ENCODE measurements around the gene NBPF1.
"Not testable (repeated sequence)": the region's sequence is repeated elsewhere in the genome, so short reads cannot be mapped to it uniquely, and the experiment has no call there.

NBPF1 gene

DNA sequence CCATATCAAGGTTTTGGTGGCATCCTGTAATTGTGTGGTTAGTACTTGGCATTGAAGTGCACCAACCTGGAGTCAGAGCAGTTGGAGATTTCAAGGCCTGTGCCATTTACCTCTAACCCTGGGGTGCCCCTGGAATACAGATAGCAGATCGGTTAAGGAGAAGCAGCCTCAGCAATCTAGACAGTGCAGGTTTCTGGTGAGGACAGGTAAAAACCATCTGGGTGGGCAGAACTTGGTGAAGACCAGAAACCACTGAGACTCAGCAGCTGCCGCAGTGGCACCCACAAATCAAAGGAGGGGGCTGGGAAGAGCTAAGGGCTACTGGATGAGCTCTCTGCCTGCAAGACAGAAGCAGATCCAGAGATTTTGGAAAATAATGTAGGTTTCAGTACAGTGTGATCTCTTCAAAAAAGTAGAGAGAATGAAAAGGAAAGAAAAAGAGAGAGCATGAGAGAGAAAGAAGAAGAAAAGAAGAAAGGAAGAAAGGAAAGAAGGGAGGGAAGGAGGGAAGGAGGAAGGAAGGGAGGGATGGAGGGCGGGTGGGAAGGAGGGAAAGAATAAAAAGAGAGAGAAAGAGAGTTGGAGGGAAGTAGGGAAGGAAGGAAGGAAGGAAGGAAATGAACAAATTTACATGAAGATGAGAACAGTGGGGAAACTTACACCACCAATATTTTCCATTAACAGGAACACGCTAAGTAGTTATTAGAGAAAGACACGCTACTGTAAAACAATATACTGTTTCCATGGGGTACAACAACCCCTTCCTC is 6.5 kb downstream of the NBPF1 start:
- H3K36me3 ChIP-seq (ENCODE audit: insufficient read depth, low read length), result peaks cover 36% of the 10 kb centered on the region
- H3K9ac ChIP-seq (ENCODE audit: low read depth, low read length); H3K27me3 ChIP-seq (ENCODE audit: control insufficient read depth, insufficient read depth, low read length); H3K4me2 ChIP-seq (ENCODE audit: low read length); H3K4me3 ChIP-seq (ENCODE audit: low read length); H3K9me3 ChIP-seq (replicated peaks; ENCODE audit: low read length); H3K4me1 ChIP-seq (ENCODE audit: control insufficient read depth, insufficient read depth, low read length): not testable (repeated sequence)

DNA sequence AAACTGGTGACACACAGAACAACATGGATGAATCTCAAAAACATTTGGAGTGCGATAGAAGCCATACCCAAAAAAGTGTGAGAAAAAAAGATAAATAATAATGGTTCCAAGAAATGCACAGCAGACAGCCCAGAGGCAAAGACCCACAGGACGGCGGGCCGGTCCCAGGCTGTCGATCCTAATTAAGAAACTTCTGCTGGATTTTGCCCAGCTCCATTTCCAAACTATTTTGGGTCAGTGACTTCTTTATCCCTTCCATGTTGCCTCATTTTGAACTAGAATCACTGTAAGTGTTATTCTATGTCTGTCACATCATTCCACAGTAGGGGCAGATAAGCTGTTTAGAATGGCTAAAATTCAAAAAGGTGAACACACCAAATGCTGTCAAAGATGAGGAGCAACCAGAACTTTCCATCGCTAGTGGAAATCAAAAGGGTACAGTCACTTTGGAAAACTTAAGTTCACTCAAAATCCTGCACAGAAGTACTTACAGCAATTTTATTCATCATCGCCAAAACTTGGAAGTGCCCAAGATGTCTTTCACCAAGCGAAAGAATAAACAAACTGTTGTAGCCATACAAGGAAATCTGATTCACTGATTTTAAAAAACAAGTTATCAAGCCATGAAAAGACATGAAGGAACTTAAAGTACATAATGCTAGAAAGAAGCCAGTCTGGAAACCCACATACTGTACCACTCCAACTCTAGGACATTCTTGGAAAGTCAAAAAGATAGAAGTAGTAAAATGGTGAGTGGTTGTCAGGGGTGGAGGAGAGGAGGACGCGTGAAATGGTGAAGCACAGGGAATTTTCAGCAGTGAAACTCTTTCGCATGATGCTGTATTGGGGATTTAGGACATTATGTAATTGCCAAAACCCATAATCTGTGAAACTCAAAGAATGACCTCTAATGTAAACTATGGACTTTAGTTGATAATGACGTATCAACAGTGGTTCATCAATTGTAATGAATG is 7.5 kb downstream of the NBPF1 start:
- H3K36me3 ChIP-seq (ENCODE audit: insufficient read depth, low read length), result peaks cover 36% of the 10 kb centered on the region
- H3K4me3 ChIP-seq (ENCODE audit: low read length), result no peak overlapping the region
- H3K9ac ChIP-seq (ENCODE audit: low read depth, low read length), result no peak overlapping the region
- no peak overlapping the region for H3K4me2 ChIP-seq (ENCODE audit: low read length)
- no peaks in the 10 kb centered on the region for H3K27me3 ChIP-seq (ENCODE audit: control insufficient read depth, insufficient read depth, low read length)
- H3K4me1 ChIP-seq (ENCODE audit: control insufficient read depth, insufficient read depth, low read length), result no peaks in the 10 kb centered on the region
- no peaks in the 10 kb centered on the region for H3K9me3 ChIP-seq (replicated peaks; ENCODE audit: low read length)

DNA sequence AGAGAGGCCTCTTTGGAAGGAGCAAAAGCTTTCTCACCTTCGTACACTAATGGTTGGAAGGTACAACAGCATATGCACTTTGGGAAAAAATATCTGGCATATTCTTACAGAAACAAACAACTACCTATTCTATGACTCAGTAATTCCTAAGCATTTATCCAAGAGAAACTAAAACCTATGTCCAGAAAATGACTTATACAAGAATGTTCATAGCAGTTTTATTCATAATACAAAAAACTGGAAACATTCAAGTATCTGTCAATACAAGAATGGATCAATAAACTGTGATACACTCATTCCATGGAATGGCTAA is 8.2 kb downstream of the NBPF1 start:
- peaks cover 36% of the 10 kb centered on the region for H3K36me3 ChIP-seq (ENCODE audit: insufficient read depth, low read length)
- H3K4me3 ChIP-seq (ENCODE audit: low read length), result no peak overlapping the region
- H3K9ac ChIP-seq (ENCODE audit: low read depth, low read length), result no peak overlapping the region
- H3K4me1 ChIP-seq (ENCODE audit: control insufficient read depth, insufficient read depth, low read length), result no peaks in the 10 kb centered on the region
- H3K9me3 ChIP-seq (replicated peaks; ENCODE audit: low read length), result no peaks in the 10 kb centered on the region
- H3K27me3 ChIP-seq (ENCODE audit: control insufficient read depth, insufficient read depth, low read length), result no peaks in the 10 kb centered on the region
- H3K4me2 ChIP-seq (ENCODE audit: low read length), result no peak overlapping the region

DNA sequence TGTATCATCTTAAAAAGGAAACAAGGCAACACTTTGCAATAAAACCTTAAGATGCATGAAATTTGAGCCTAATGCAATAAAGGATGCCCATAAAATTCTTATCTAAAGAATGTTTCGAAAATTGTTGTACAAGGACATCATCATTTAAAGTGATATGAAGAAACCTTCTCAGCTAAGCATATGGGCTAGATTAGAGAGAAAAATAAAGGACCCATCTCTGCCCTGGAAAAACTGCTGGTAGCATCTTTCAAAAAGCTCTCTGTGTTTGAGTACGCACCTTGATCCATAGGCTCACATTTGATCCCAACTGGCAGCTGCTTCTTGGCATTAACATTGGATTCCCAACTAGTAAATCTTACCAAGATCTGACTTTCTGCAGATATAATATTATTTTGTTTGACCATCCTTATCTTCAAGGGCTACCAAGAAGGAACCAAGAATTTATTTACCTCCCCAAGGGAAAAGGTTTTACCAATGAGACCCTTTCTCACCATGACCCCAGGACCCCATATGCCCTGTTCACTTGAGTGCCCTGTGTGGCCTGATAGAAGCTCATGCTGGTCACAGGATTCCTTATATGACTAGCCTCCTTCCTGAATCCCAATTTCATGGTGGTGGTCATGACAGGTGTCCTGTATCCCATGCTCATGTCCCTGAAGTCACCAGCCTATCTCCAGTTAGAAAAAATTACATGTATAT is 8.7 kb downstream of the NBPF1 start:
- not testable (repeated sequence) for H3K4me3 ChIP-seq (ENCODE audit: low read length); H3K4me2 ChIP-seq (ENCODE audit: low read length); H3K9me3 ChIP-seq (replicated peaks; ENCODE audit: low read length); H3K9ac ChIP-seq (ENCODE audit: low read depth, low read length); H3K4me1 ChIP-seq (ENCODE audit: control insufficient read depth, insufficient read depth, low read length); H3K27me3 ChIP-seq (ENCODE audit: control insufficient read depth, insufficient read depth, low read length)
- H3K36me3 ChIP-seq (ENCODE audit: insufficient read depth, low read length), result peaks cover 36% of the 10 kb centered on the region

DNA sequence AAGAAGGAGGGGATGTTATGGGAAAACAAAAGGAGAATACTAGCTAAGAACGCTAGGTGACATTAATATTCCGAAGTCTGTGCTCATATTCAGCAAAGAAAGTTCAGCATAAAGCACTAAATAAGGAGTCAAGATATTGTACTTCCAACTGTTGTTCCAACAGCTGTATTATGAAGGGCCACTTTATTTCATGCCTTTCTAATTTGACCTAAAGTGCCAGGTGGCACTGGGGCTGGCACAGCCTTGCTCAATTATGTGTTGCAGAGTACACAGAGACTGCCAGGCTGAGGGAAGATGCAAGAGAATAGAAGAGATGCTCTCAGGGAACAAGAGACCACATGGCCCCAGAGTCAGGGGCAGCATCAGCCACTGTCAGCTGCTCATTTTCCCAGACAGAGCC is 9.7 kb downstream of the NBPF1 start:
- not testable (repeated sequence) for H3K4me3 ChIP-seq (ENCODE audit: low read length); H3K27me3 ChIP-seq (ENCODE audit: control insufficient read depth, insufficient read depth, low read length); H3K9me3 ChIP-seq (replicated peaks; ENCODE audit: low read length); H3K4me1 ChIP-seq (ENCODE audit: control insufficient read depth, insufficient read depth, low read length); H3K9ac ChIP-seq (ENCODE audit: low read depth, low read length); H3K4me2 ChIP-seq (ENCODE audit: low read length)
- H3K36me3 ChIP-seq (ENCODE audit: insufficient read depth, low read length), result peaks cover 34% of the 10 kb centered on the region

DNA sequence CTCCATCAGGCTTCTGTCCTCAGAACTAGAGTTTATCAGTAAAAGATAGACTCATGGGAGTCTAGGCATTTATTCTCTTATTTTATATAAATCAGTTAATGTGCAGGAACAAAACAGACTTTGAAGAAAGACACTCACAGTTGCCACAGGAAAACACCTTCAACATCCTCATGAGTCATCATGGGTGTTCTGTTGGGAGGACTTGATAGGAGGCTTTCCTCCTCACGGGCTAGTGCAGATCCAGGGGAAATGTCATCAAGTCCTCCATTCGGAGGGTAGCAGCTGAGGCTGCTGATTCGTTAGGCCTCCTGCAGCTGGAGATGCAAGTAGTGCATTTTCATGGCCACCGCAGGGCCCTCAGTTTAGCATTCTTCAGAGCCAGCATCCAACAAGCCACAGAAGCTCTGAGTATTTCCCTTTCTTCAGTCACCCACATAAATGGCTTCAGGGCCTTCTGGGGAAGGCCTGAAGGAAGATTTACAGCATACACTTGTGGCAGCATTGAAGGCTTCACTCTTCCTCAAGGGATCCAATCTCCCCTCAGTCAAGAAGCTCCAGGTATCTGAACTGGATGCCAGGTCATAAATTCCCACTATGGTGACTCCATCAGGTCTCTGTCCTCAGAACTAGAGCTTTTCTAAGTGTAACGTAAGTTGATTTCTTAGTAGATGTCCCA is 10.9 kb downstream of the NBPF1 start:
- not testable (repeated sequence) for H3K4me3 ChIP-seq (ENCODE audit: low read length); H3K9ac ChIP-seq (ENCODE audit: low read depth, low read length); H3K27me3 ChIP-seq (ENCODE audit: control insufficient read depth, insufficient read depth, low read length); H3K4me1 ChIP-seq (ENCODE audit: control insufficient read depth, insufficient read depth, low read length); H3K4me2 ChIP-seq (ENCODE audit: low read length); H3K9me3 ChIP-seq (replicated peaks; ENCODE audit: low read length)
- H3K36me3 ChIP-seq (ENCODE audit: insufficient read depth, low read length), result peaks cover 23% of the 10 kb centered on the region

DNA sequence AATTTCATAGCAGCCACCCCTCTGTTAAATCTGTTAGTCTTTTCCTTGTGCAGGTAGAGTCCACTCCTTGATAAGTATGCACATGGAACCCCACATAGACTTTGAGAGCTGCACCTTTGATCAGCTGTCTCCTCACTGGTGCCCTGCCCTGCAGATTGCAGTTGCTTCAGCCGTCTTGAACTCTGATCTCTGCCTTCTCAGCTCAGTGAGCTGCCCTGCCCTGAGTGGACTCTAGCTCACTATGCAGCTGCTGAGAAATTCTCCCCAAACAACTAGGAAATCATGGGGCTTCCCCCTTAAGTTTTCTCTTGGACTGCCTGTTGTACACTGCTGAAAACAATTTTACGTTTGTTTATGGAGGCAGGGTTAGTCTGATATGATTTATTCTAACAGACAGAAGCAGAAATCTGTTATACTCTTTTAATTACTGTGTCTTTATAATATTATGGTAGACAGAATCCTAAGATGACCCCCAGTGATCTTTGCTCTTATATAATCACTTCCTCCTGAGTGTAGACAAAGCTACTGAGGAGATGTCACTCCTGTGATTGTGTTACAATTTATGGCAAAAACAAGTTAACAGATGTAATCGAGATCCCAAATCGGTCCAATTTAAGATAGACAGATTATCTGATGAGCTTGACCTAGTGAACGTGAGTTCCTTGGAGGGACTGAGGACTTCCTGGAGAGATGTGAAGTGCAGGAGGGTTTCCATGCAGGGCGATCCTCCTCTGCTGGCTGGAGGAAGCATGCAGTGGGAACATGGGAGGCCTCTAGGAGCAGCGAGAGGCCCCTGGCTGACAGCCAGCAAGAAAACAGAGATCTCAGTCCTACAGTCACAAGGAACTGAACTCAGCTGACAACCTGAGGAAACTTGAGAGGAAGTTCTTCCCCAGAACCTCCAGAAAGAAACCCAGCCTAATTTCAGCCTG is 12.2 kb downstream of the NBPF1 start:
- not testable (repeated sequence) for H3K9ac ChIP-seq (ENCODE audit: low read depth, low read length); H3K4me2 ChIP-seq (ENCODE audit: low read length); H3K9me3 ChIP-seq (replicated peaks; ENCODE audit: low read length); H3K4me1 ChIP-seq (ENCODE audit: control insufficient read depth, insufficient read depth, low read length); H3K4me3 ChIP-seq (ENCODE audit: low read length); H3K27me3 ChIP-seq (ENCODE audit: control insufficient read depth, insufficient read depth, low read length)
- peaks cover 13% of the 10 kb centered on the region for H3K36me3 ChIP-seq (ENCODE audit: insufficient read depth, low read length)

DNA sequence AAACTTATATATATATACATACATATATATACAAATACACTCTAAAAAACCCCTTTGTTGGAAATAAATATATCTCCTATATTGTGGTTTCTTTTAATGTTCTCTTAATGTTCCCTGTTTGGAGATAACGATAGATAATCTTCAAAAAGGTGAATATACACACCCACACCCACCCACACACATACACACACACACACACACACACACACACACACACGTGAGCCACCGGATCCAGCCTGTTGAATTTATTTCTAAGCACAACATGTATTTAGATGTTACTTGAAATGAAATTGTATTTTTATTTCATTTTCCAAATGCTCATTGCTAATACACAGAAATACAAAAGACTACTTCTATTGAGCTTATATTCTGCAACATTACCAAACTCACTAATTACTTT is 14.0 kb downstream of the NBPF1 start:
- H3K9me3 ChIP-seq (replicated peaks; ENCODE audit: low read length); H3K4me3 ChIP-seq (ENCODE audit: low read length); H3K4me2 ChIP-seq (ENCODE audit: low read length); H3K4me1 ChIP-seq (ENCODE audit: control insufficient read depth, insufficient read depth, low read length); H3K36me3 ChIP-seq (ENCODE audit: insufficient read depth, low read length); H3K27me3 ChIP-seq (ENCODE audit: control insufficient read depth, insufficient read depth, low read length); H3K9ac ChIP-seq (ENCODE audit: low read depth, low read length): not testable (repeated sequence)

DNA sequence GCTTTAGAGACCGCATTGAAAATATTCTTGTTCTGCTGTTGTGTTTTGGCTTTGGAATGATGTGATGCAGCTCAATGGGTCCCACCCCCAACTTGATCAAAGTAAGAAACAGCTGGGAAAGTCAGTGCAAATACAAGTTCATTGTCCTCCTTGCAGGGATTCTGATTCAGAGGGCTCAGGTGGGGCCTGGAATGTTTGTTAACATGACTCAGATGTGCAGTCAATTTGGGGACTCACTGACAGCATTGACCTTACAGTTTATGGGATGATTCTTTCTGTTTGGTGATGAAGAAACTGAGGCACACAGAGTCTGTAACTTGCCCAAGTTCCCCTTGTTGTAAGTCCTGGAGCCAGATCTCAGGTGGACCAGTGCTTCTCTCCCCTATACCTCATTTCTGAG is 18.1 kb downstream of the NBPF1 start:
- not testable (repeated sequence) for H3K9ac ChIP-seq (ENCODE audit: low read depth, low read length); H3K4me2 ChIP-seq (ENCODE audit: low read length); H3K9me3 ChIP-seq (replicated peaks; ENCODE audit: low read length); H3K27me3 ChIP-seq (ENCODE audit: control insufficient read depth, insufficient read depth, low read length); H3K4me3 ChIP-seq (ENCODE audit: low read length); H3K4me1 ChIP-seq (ENCODE audit: control insufficient read depth, insufficient read depth, low read length); H3K36me3 ChIP-seq (ENCODE audit: insufficient read depth, low read length)

DNA sequence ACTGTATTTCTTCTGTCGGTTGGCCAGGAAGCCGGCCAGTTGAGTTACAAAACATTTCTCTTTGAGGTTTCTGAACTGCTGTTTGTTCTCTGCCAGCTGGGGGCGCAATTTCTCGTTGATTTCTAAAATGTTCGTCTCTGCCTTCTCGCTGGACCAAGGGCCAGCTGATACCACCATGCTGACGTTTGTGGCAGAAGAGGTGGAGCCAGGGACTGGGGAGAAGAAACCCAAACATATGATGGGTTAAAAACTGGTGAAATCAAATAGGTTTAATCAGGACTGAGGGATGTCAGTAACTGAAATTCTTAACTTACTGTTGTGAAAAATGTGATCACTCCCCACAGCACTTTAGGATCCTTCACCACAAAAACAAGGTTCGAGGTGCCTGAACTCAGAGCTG is 21.5 kb downstream of the NBPF1 start:
- H3K27me3 ChIP-seq (ENCODE audit: control insufficient read depth, insufficient read depth, low read length); H3K36me3 ChIP-seq (ENCODE audit: insufficient read depth, low read length); H3K9me3 ChIP-seq (replicated peaks; ENCODE audit: low read length); H3K4me3 ChIP-seq (ENCODE audit: low read length); H3K4me1 ChIP-seq (ENCODE audit: control insufficient read depth, insufficient read depth, low read length); H3K4me2 ChIP-seq (ENCODE audit: low read length); H3K9ac ChIP-seq (ENCODE audit: low read depth, low read length): not testable (repeated sequence)
